Transverse colon (tissue), 3 donors: ENCODE measurements around the gene IFITM1.

ENCODE experiments used
- CTCF ChIP-seq, 5 experiments: fragments of 200-600 bp in 3 of 5; fragments of 450-650 bp in 2 of 5; sonication (generic) in 3 of 5; IDR thresholded peaks; 1 replicate in 2 of 5; 2 replicates in 3 of 5; pipeline ENCODE4 v1.5.1; 2016 to 2017; ENCODE audit warnings: antibody characterized with exemption in 5 of 5, inconsistent platforms in 3 of 5, mild to moderate bottlenecking in 2 of 5, moderate library complexity in 1 of 5
- EP300 ChIP-seq: sonication (generic); formaldehyde crosslinking; IDR thresholded peaks from one replicate; pipeline ENCODE4 v1.6.1; 2017; ENCODE audit warnings: antibody characterized with exemption, low read depth
- POLR2A ChIP-seq: fragments of 450-650 bp; IDR thresholded peaks from one replicate; pipeline ENCODE4 v1.6.1; 2016; ENCODE audit warnings: antibody characterized with exemption, mild to moderate bottlenecking, moderate library complexity

- TF ChIP-seq EP300, result no peak
- no peak for TF ChIP-seq CTCF (IDR thresholded peaks at IDR 0.05)
- TF ChIP-seq POLR2A, result no peak
Measured at GRCh38 chr11:315516-315994, 1.7 kb downstream of the IFITM1 start.
